Iris pigment epithelial cell (primary cell): ENCODE measurements around the gene KIAA2012.
"Not testable (repeated sequence)": the region's sequence is repeated elsewhere in the genome, so short reads cannot be mapped to it uniquely, and the experiment has no call there.

Experiments used
- DNase-seq: peaks from one replicate; pipeline ENCODE4 v3.0.0-alpha.2; 2011; ENCODE audit warnings: low read depth

KIAA2012 gene

GRCh38 chr2:202201220-202202160 lies 128.4 kb downstream of the KIAA2012 start:
- no peak for DNase-seq

GRCh38 chr2:202203348-202203747 lies 130.3 kb downstream of the KIAA2012 start:
- DNase-seq = no peak

- no peak for DNase-seq
Measured at GRCh38 chr2:202204855-202205254, 131.8 kb downstream of the KIAA2012 start.

- DNase-seq = no peak
Measured at GRCh38 chr2:202208526-202208925, 135.5 kb downstream of the KIAA2012 start.

GRCh38 chr2:202215179-202215578 lies 142.1 kb downstream of the KIAA2012 start:
- DNase-seq = peak; percentile 41

- DNase-seq = peak; percentile 49
Measured at GRCh38 chr2:202221873-202222272, 148.8 kb downstream of the KIAA2012 start.

GRCh38 chr2:202237787-202238233 lies 164.8 kb downstream of the KIAA2012 start:
- DNase-seq = peak; percentile 71

- DNase-seq = peak; percentile 88
Measured at GRCh38 chr2:202238234-202239197, 165.5 kb downstream of the KIAA2012 start, which contains the start of gene SUMO1. Gene SUMO1 (minus strand): TSS chr2:202238597. CDS start chr2:202238451, 146 bp downstream.

- not testable (repeated sequence) for DNase-seq
Measured at GRCh38 chr2:202247710-202248109, 174.7 kb downstream of the KIAA2012 start.

- DNase-seq = peak; percentile 69
Measured at GRCh38 chr2:202249521-202250253, 176.6 kb downstream of the KIAA2012 start.

- DNase-seq = peak; percentile 15
Measured at GRCh38 chr2:202251494-202251893, 178.4 kb downstream of the KIAA2012 start.
